NCI-H2227 (cell line): ENCODE results near the gene SORCS2.

ENCODE experiments used
- DNase-seq: peaks from one replicate; lab custom pipeline; 2025; ENCODE audit not compliant: unreplicated experiment; lab: John Stamatoyannopoulos, UW

SORCS2 gene

GRCh38 chr4:7461230-7461629, 268.9 kb downstream of the SORCS2 start:
- no peak for DNase-seq

GRCh38 chr4:7462509-7462971, 270.2 kb downstream of the SORCS2 start:
- DNase-seq: peak; percentile 9

DNA sequence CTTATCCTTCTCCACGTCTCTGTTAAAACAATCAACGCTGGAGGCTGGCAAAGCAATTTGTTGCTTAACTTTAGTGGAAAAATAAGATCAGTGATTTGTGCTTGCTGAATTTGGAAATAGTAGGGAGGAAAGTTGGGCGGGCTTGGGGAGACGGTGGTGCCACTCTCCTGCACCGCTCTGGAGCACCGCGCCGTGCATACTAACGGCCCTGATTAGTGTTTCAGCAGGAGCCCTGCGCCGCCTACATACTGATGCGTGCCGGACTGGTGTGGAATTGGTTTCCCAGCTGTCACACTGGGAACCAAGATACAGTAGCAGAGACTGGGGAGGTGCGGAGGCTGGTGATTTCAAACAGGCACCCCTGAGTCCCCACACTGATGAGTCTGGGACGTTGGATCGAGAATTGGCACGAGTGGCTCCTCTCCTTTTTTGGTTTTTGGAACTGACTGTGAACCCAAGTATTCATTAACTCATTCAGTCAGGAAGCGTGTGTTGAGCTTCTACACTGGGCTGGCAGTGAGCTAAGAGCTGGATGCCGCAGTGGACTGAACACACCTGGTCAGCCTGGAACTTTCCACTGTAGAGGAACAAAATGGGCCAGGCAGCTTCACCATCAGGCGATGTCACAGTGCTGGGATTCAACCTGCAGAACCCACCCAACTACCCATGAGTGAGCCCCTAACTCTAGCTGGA, 271.4 kb downstream of the SORCS2 start:
- DNase-seq: no peak

- DNase-seq: no peak
These were observed 271.9 kb downstream of the SORCS2 start for GRCh38 chr4:7464259-7464655.

GRCh38 chr4:7465017-7465416, 272.7 kb downstream of the SORCS2 start:
- DNase-seq: no peak

DNA sequence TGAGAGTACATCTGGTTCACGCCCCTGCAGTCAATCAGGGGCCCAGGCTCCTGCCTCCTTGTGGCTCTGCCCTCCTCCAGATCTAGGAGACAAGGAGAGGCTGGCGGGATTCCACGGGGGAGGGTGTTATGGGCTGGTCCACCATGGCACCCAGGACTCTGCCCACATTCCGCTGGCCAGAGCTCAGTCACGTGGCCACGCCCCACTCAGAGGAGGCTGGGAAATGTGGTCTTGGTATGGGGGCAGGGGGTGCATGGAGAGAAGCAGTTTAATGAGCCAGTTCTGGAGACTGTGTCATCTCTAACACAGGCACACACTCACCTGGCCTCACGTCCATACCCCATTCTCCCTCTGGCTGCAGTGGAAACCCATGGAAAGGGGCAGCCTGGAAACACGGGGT, 273.9 kb downstream of the SORCS2 start:
- DNase-seq: no peak

GRCh38 chr4:7466904-7467303, 274.6 kb downstream of the SORCS2 start:
- DNase-seq: no peak

- DNase-seq: no peak
These were observed 275.1 kb downstream of the SORCS2 start for GRCh38 chr4:7467471-7467870.

- DNase-seq: no peak
These were observed 276.7 kb downstream of the SORCS2 start for GRCh38 chr4:7469023-7469422.

GRCh38 chr4:7470111-7470510, 277.8 kb downstream of the SORCS2 start:
- DNase-seq: no peak

DNA sequence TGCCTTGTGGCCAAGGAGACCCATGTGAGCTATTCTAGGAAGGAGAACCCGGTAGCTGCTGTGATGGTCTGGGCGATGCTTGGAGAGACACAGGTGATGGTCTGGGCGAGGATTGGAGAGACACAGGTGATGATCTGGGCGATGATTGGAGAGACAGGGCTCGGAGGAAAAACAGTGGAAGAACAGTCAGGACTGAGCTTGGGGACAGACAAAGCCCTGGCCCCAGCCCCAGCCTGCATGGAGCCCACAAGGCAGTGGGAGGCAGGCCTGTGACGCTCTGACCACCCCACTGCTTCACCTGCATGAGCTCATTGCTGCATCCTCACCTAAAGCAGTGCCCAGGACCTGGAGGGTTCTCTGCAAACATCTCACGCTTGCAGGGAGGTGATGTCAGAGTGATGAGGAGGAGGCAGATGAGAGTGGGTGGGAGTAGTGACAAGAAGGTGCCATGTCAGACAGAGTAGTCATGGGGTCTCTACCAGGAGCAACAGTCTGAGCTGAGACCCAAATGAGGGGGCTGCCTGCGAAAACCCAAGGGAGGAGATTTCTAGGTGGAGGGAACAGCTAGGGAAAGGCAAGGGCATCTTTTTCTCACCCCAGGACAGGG, 278.3 kb downstream of the SORCS2 start:
- DNase-seq: no peak

DNA sequence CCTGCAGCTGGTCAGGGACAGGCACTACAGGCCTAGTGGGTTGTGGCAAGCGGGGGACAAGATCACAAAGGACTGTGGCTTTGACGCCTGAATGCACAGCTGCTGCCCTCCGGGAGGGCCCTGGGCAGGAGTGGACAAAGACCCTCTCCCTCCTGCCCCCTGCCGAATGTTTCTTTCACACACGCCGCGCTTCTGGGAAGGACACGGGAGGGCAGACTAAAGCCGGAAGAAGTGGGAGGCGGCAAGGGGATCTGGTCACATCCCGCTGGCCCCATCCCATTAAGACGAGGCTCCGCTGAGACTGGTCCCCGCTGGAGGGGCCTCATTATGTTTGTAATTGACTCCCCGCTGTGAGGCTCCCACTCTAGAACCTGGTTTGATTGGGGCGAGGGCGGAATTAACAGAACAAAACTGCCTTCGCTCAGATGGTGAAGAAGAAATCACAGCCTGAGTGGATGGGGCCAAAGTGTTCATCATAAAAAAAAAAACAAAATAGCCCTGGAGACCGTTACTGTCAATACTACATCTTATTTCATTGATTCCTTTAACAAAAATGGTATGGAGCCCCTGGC, 280.2 kb downstream of the SORCS2 start:
- DNase-seq: peak; percentile 17

- no peak for DNase-seq
These were observed 280.7 kb downstream of the SORCS2 start for GRCh38 chr4:7473081-7473480.

DNA sequence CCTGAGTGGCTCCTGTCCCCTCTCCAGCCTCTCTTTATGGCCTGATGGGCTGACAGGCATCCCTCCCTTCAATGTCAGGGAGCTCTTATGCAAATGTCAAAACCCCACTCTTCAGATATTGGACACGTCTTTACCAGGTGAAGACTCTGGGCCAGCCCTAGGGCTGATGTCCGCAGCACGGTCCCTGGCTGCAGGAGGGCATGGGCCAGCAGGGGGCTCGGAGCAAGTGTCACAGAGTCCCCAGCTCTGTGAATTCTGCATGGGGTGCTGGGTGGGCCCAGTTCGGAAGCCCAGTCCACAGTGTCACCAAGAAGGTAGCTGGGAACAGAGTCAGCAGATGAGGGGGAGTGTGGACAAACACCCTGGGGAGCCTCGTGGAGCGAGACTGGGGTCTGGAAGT, 282.0 kb downstream of the SORCS2 start:
- no peak for DNase-seq

DNA sequence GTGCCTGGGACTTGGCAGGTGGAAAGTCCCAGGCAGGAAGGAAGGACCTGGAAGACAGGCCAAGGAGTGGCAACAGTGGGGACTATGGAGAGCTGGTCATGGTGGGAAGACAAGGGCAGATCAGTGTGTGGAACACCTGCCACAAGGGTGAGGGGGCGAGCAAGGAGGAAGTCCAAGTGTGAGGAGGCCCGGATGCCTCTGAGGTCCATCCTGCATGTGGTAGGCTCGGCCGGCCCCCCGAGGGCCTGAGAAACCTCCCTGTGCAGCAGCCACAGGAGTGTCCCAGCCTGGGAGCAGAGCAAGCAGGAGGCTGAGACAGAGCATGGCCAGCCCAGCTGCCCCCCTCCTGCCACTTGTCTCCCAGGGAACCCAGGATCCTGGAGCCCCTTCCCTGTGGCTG, 282.9 kb downstream of the SORCS2 start:
- DNase-seq: no peak

DNA sequence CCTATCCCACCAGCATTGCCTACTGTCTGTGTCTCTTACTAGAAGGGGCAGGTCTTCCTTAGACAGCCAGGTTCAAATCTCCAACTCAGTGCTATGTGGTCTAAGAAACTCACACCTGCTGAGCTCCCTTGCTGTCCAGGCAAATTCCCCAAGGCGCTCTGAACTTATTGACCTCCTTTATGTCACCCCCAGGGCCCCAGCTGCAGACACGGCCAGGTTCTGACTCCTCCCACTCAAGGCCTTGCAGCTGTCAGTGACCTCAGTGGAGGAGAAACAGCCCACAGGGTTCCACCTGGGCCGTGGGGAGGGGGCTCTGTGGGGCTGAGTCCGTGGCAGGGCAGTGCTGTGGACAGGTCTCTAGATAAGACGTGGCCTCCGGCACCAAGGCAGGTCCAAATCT, 284.5 kb downstream of the SORCS2 start:
- DNase-seq: no peak

GRCh38 chr4:7477695-7478094, 285.4 kb downstream of the SORCS2 start:
- DNase-seq: no peak

- no peak for DNase-seq
These were observed 286.3 kb downstream of the SORCS2 start for GRCh38 chr4:7478665-7479064.

DNA sequence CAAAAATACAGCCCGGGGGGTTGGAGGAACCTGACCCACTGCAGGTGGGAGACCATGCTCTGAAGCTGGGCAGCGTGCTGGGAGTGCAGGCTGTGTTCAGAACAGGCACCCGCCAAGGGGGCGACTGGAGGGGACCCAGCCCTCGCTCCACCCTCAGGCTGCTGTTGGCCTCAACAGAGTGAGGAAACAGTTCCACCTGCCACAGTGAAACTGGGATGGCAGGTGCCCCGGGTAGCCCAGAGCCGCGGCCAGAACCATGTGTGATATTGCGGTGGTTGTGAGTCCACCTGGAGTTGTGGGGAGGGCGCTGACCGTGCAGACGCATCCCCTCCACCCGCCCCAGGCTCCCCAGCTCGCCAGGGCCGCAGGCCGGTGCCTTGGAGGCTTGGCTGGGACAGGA, 288.1 kb downstream of the SORCS2 start:
- DNase-seq: no peak

GRCh38 chr4:7481227-7481626, 288.9 kb downstream of the SORCS2 start:
- DNase-seq: no peak

- no peak for DNase-seq
These were observed 292.8 kb downstream of the SORCS2 start for GRCh38 chr4:7485096-7485495.

- no peak for DNase-seq
These were observed 293.8 kb downstream of the SORCS2 start for GRCh38 chr4:7486101-7486500.

GRCh38 chr4:7487502-7487901, 295.2 kb downstream of the SORCS2 start:
- peak; percentile 65 for DNase-seq
